ENCODE data around the gene RASA2.
"Not testable (repeated sequence)": the region's sequence is repeated elsewhere in the genome, so short reads cannot be mapped to it uniquely, and the experiment has no call there.

The RASA2 gene

GRCh38 chr3:141532609-141533008 lies 45.8 kb downstream of the RASA2 start:
- Mint-ChIP-seq H3K27ac (ENCODE audit: low read depth) (no peak overlapping the region), H3K27me3 (no peaks in the 10 kb centered on the region), H3K9me3 (no peaks in the 10 kb centered on the region), H3K4me3 (no peak overlapping the region), H3K4me1 (peaks cover 44% of the 10 kb centered on the region), H3K36me3 (ENCODE audit: insufficient read depth) (peaks cover 25% of the 10 kb centered on the region)
- no peak for ATAC-seq (replicated peaks; ENCODE audit: extremely low read depth, poor library complexity, severe bottlenecking)
- DNase-seq (ENCODE audit: low spot score in 2 of 2) = no peak

- not testable (repeated sequence) for ATAC-seq (replicated peaks; ENCODE audit: extremely low read depth, poor library complexity, severe bottlenecking); DNase-seq (ENCODE audit: low spot score in 2 of 2); H3K4me3 Mint-ChIP-seq; H3K9me3 Mint-ChIP-seq; H3K27ac Mint-ChIP-seq (ENCODE audit: low read depth); H3K27me3 Mint-ChIP-seq
- peaks cover 23% of the 10 kb centered on the region for H3K36me3 Mint-ChIP-seq (ENCODE audit: insufficient read depth)
- H3K4me1 Mint-ChIP-seq = peaks cover 39% of the 10 kb centered on the region
These were observed 49.2 kb downstream of the RASA2 start for GRCh38 chr3:141536017-141536416.

GRCh38 chr3:141537856-141538255 lies 51.0 kb downstream of the RASA2 start:
- Mint-ChIP-seq H3K4me1 (peaks cover 50% of the 10 kb centered on the region), H3K4me3 (no peak overlapping the region), H3K36me3 (ENCODE audit: insufficient read depth) (peaks cover 31% of the 10 kb centered on the region), H3K27me3 (no peaks in the 10 kb centered on the region), H3K9me3 (no peaks in the 10 kb centered on the region), H3K27ac (ENCODE audit: low read depth) (no peak overlapping the region)
- DNase-seq (ENCODE audit: low spot score in 2 of 2) (no peak), ATAC-seq (replicated peaks; ENCODE audit: extremely low read depth, poor library complexity, severe bottlenecking) (no peak)

GRCh38 chr3:141538568-141539240 lies 51.9 kb downstream of the RASA2 start:
- H3K9me3 Mint-ChIP-seq = no peaks in the 10 kb centered on the region
- H3K27ac Mint-ChIP-seq (ENCODE audit: low read depth) = no peak overlapping the region
- ATAC-seq (replicated peaks; ENCODE audit: extremely low read depth, poor library complexity, severe bottlenecking) = no peak
- DNase-seq (ENCODE audit: low spot score in 2 of 2) = no peak
- H3K27me3 Mint-ChIP-seq = no peaks in the 10 kb centered on the region
- peaks cover 32% of the 10 kb centered on the region for H3K36me3 Mint-ChIP-seq (ENCODE audit: insufficient read depth)
- peaks cover 43% of the 10 kb centered on the region for H3K4me1 Mint-ChIP-seq
- no peak overlapping the region for H3K4me3 Mint-ChIP-seq

- H3K4me3 Mint-ChIP-seq = no peak overlapping the region
- H3K9me3 Mint-ChIP-seq = no peaks in the 10 kb centered on the region
- DNase-seq (ENCODE audit: low spot score in 2 of 2) = no peak
- peaks cover 34% of the 10 kb centered on the region for H3K36me3 Mint-ChIP-seq (ENCODE audit: insufficient read depth)
- no peaks in the 10 kb centered on the region for H3K27me3 Mint-ChIP-seq
- peak overlapping the region; percentile 30 for H3K27ac Mint-ChIP-seq (ENCODE audit: low read depth)
- H3K4me1 Mint-ChIP-seq = peaks cover 46% of the 10 kb centered on the region
- no peak for ATAC-seq (replicated peaks; ENCODE audit: extremely low read depth, poor library complexity, severe bottlenecking)
These were observed 52.8 kb downstream of the RASA2 start for GRCh38 chr3:141539431-141540187.

GRCh38 chr3:141540531-141540930 lies 53.7 kb downstream of the RASA2 start:
- Mint-ChIP-seq H3K4me1 (peaks cover 52% of the 10 kb centered on the region), H3K9me3 (no peaks in the 10 kb centered on the region), H3K4me3 (no peak overlapping the region), H3K27ac (ENCODE audit: low read depth) (peak overlapping the region; percentile 30), H3K36me3 (ENCODE audit: insufficient read depth) (peaks cover 36% of the 10 kb centered on the region), H3K27me3 (no peaks in the 10 kb centered on the region)
- DNase-seq (ENCODE audit: low spot score in 2 of 2) (no peak), ATAC-seq (replicated peaks; ENCODE audit: extremely low read depth, poor library complexity, severe bottlenecking) (no peak)

GRCh38 chr3:141542202-141542969 lies 55.6 kb downstream of the RASA2 start:
- no peaks in the 10 kb centered on the region for H3K9me3 Mint-ChIP-seq
- ATAC-seq (replicated peaks; ENCODE audit: extremely low read depth, poor library complexity, severe bottlenecking) (no peak), DNase-seq (ENCODE audit: low spot score in 2 of 2) (no peak)
- no peaks in the 10 kb centered on the region for H3K27me3 Mint-ChIP-seq
- peaks cover 31% of the 10 kb centered on the region for H3K36me3 Mint-ChIP-seq (ENCODE audit: insufficient read depth)
- H3K4me3 Mint-ChIP-seq = no peak overlapping the region
- peaks cover 57% of the 10 kb centered on the region for H3K4me1 Mint-ChIP-seq
- peak overlapping the region; percentile 19 for H3K27ac Mint-ChIP-seq (ENCODE audit: low read depth)

- H3K27ac Mint-ChIP-seq (ENCODE audit: low read depth) = peak overlapping the region; percentile 19
- H3K27me3 Mint-ChIP-seq = no peaks in the 10 kb centered on the region
- peaks cover 63% of the 10 kb centered on the region for H3K4me1 Mint-ChIP-seq
- ATAC-seq (replicated peaks; ENCODE audit: extremely low read depth, poor library complexity, severe bottlenecking) (no peak), DNase-seq (ENCODE audit: low spot score in 2 of 2) (no peak)
- H3K36me3 Mint-ChIP-seq (ENCODE audit: insufficient read depth) = peaks cover 33% of the 10 kb centered on the region
- no peak overlapping the region for H3K4me3 Mint-ChIP-seq
- no peaks in the 10 kb centered on the region for H3K9me3 Mint-ChIP-seq
These were observed 56.2 kb downstream of the RASA2 start for GRCh38 chr3:141542989-141543388.

- Mint-ChIP-seq H3K9me3 (no peaks in the 10 kb centered on the region), H3K4me1 (peaks cover 74% of the 10 kb centered on the region), H3K27ac (ENCODE audit: low read depth) (peak overlapping the region; percentile 19), H3K36me3 (ENCODE audit: insufficient read depth) (peaks cover 35% of the 10 kb centered on the region), H3K27me3 (no peaks in the 10 kb centered on the region), H3K4me3 (peak overlapping the region; percentile 25)
- peak; percentile 81 for ATAC-seq (replicated peaks; ENCODE audit: extremely low read depth, poor library complexity, severe bottlenecking)
- DNase-seq (ENCODE audit: low spot score in 2 of 2) = no peak
These were observed 57.9 kb downstream of the RASA2 start for GRCh38 chr3:141544697-141545096.

GRCh38 chr3:141546081-141546480 lies 59.3 kb downstream of the RASA2 start:
- Mint-ChIP-seq H3K36me3 (ENCODE audit: insufficient read depth) (peaks cover 36% of the 10 kb centered on the region), H3K27me3 (no peaks in the 10 kb centered on the region), H3K4me1 (peaks cover 74% of the 10 kb centered on the region), H3K27ac (ENCODE audit: low read depth) (peak overlapping the region; percentile 63), H3K9me3 (no peaks in the 10 kb centered on the region), H3K4me3 (no peak overlapping the region)
- ATAC-seq (replicated peaks; ENCODE audit: extremely low read depth, poor library complexity, severe bottlenecking) (no peak), DNase-seq (ENCODE audit: low spot score in 2 of 2) (no peak)

- ATAC-seq (replicated peaks; ENCODE audit: extremely low read depth, poor library complexity, severe bottlenecking) (no peak), DNase-seq (ENCODE audit: low spot score in 2 of 2) (no peak)
- H3K27me3 Mint-ChIP-seq = no peaks in the 10 kb centered on the region
- H3K9me3 Mint-ChIP-seq = no peaks in the 10 kb centered on the region
- H3K4me3 Mint-ChIP-seq = no peak overlapping the region
- H3K27ac Mint-ChIP-seq (ENCODE audit: low read depth) = peak overlapping the region; percentile 63
- peaks cover 36% of the 10 kb centered on the region for H3K36me3 Mint-ChIP-seq (ENCODE audit: insufficient read depth)
- H3K4me1 Mint-ChIP-seq = peaks cover 77% of the 10 kb centered on the region
These were observed 59.8 kb downstream of the RASA2 start for GRCh38 chr3:141546586-141546985.

- DNase-seq (ENCODE audit: low spot score in 2 of 2) = no peak
- peaks cover 76% of the 10 kb centered on the region for H3K4me1 Mint-ChIP-seq
- H3K27ac Mint-ChIP-seq (ENCODE audit: low read depth) = no peak overlapping the region
- H3K36me3 Mint-ChIP-seq (ENCODE audit: insufficient read depth) = peaks cover 30% of the 10 kb centered on the region
- H3K9me3 Mint-ChIP-seq = no peaks in the 10 kb centered on the region
- no peak overlapping the region for H3K4me3 Mint-ChIP-seq
- H3K27me3 Mint-ChIP-seq = no peaks in the 10 kb centered on the region
- no peak for ATAC-seq (replicated peaks; ENCODE audit: extremely low read depth, poor library complexity, severe bottlenecking)
These were observed 61.0 kb downstream of the RASA2 start for GRCh38 chr3:141547791-141548190.

Measured in central memory CD8-positive, alpha-beta T cell (primary cell).